HG02884 (cell line): Measurements from ENCODE around the gene DCUN1D3.
"Not testable (repeated sequence)": the region's sequence is repeated elsewhere in the genome, so short reads cannot be mapped to it uniquely, and the experiment has no call there.

Experiments used
- ATAC-seq: cut with Tn5 transposase; IDR thresholded peaks from one replicate; pipeline ENCODE4 v1.9.1; 2021; ENCODE audit warnings: mild to moderate bottlenecking, moderate library complexity; ENCODE audit not compliant: unreplicated experiment

The DCUN1D3 gene

DNA sequence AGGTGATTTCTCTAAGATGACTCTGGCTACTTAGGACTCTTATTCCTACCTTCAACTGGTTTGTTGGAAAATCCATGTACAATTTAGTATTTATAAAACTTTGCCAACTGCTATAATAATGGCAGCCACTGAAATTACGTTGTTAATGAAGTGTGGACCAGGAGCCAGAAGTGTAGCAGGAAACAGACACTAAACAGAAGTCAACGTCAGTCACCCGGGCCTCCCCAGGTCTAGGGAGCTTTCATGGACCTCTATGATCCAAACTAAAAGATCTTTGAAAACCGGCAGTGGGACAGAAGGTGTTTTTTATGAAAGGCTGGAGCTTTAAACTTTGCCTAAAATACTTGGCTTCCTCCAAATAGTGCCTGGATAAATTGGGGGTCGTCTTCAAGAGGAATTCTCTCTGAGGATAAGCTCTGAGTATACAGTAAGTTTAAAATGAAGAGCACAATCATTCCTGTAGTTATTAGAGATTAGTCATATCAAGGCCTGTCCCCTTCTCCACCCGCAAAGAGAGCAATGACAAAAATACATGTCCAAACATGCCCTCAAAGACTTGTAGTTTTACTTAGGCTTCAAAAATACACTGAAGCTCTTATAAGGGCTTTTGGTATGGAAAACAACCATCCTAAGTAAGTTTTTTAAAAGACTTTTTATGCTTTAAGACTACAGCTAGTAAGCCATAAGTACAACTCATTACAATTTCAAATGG lies 34.6 kb downstream of the DCUN1D3 start:
- no peak for ATAC-seq

DNA sequence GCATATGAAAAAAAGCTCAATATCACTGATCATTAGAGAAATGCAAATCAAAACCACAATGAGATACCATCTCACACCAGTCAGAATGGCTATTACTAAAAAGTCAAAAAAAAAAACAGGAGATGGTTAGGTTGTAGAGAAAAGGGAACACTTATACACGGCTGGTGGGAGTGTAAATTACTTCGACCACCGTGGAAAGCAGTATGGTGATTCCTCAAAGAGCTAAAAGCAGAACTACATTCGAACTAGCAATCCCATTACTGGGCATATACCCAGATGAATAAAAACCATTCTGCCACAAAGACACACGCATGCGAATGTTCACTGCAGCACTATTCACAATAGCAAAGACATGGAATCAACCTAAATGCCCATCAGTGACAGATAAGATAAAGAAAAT lies 35.8 kb downstream of the DCUN1D3 start:
- not testable (repeated sequence) for ATAC-seq

DNA sequence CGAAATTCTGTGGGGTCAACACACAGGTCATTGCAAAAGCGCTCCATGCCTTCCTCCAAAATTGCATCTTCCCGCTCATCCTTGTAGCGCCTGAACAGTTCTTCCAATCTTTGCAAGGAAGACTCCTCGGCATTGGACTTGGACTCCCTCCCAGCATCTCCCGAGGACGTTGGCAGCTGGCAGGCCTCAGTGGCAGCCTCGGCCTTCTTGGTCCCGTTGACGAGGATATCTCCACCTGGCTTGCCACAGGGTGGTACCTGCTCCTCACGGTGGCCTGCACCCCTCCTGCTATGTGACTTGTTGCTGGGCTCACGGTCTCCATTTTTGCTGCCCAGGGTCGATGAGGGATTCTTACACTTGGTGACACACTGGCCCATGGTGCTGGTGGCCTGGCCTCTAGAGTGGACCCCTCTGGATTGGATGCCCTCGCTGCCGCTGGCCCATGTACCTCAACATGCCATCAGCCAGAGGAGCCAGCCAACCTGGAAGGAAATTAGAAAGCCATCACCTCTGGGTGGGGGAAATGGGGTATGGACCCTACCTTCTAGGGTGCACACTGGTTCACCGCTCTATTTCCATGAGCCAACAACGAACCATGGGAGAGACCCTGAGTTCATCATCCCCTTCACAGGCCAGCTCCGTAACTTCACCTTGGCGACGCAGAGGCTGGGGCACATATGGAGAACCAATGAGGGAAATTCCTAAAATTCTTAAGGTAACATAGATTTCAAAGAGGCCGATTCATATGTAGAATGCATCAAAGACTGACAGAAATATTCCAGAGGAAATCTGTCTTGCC lies 37.8 kb downstream of the DCUN1D3 start:
- no peak for ATAC-seq

DNA sequence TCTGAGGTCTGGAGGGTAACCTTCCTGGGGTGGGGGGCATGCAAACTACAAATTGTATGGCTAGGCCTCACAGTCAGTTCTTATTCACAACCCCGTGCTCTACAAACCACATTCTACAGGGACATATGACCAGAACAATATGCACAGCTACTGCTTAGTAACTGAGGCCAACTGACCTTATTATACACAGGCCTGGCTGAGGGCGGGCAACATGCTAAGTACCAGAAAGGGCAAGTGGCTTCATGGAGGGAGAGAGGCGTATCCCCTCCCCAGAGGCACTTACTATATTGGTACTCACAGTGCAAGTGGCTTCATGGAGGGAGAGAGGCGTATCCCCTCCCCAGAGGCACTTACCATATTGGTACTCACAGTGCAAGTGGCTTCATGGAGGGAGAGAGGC lies 39.2 kb downstream of the DCUN1D3 start:
- not testable (repeated sequence) for ATAC-seq

DNA sequence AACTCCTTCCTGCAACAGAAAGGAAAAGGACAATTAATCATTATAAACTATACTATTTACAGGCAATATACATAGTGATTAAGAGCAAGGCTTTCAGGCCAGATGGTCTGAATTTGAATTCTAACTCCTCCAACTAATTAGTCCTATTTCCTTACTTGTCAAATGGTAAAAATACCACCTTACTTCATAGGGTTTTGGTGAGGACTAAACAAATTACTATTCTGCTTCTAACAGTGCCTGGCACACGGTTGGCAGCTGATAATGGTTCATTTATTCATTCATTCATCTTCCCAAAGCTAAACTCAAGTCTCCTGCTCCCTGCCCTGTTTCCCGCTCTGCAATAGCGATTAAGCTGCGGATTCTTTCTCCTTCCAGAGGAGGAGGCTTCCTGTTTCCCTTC lies 39.8 kb downstream of the DCUN1D3 start:
- no peak for ATAC-seq

DNA sequence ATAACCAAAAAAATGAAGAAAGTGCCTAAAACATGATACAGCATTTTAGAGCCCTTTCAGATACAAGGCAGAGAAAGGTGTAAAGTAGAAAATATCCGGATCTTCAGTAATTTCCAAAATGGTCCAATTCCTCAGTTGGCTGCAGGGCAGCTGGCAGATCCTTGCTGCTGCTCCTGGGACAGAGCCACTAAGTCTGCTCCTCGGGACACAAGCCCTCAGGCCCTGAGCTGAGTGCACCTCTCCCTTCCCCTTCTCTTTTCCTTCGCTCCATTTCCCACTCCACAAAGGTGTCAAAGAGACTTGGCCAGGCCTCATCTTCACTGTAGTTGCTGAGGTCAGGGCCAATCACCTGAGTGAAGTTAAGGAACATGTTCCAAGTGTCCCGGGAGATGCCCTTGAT lies 40.5 kb downstream of the DCUN1D3 start:
- ATAC-seq = no peak

DNA sequence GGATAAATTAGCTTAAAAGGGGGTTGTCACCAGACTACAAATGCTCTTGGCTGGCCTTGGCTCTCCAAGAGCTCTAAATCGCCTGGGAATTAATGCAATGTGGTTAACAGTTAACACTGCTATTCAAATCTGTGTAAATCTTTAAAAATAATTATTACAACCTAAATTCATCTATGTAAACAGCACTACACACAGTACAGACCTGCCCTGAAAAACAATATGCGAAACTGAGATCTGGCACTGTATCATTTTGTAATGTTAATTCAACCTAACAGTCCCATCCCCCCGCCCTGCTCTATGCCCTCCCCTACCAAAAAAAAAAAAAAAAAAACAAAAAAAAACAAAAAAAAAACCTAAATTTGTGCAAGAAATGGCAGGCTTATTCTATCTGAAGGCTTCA lies 40.9 kb downstream of the DCUN1D3 start:
- ATAC-seq = no peak

DNA sequence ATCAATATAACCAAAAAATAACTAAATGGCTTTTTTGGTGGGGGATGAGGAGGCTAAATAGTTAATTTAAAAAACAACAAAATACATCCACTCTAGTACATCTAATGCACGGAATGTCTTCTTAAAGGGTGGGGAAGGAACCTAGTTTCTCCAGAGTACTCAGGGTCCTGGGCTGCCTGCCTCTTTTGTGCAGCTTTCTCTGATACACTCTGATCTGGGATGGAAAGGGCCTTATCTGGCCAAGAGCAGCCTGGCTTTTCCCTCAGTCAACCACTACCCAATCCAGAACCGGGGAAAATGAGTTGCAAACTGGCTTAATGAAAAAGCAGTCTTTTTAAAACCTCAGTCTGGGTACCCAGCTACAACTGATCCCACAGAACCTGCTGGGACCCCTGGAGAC lies 42.9 kb downstream of the DCUN1D3 start:
- no peak for ATAC-seq

DNA sequence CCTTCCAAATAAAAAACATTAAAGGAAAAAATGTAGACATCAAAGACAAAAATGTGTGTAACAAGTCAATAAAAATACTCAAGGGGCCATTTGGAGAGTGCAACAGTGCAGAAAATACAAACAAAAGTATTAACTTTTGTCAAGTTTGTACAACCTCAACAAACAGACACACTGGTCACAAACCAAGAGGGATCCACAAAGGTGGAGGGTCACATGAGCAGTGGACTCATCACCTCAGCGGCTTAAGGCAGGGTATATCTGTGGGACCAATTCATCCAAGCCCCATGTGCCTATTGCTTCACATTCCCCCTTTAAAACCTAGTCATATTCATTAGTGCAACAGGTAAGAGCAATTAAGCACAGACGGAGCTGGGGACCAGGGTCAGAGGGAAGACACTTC lies 45.2 kb downstream of the DCUN1D3 start:
- no peak for ATAC-seq

DNA sequence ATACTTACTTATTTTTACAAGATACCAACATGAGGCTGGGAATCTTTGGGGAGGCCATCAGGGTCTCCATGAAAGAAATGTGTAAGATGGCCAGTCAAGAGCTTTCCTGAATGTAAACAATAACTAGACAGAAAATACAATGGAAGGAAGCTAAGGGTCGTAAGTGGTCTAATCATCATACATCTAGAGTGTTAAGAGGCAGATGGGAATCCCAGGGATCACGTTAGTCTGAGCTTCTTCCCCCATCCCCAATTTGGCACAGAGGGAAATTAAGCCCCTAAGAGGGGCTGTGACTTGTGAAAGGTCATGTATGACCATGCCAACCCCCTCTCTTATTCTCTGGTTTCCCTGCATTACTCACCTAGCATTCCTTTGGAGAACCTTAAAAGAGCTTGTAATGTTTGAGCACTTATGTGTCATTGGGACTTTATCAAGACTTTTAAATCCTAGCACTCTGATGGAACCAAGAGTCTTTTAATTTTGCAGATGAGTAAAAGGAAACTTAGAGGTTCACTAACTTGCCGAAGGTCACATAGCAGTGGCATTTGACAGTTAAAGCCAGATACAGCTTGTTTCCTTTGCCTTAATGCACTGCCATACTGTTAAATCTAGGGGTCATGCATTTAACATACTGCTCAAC lies 46.1 kb downstream of the DCUN1D3 start:
- ATAC-seq = no peak

DNA sequence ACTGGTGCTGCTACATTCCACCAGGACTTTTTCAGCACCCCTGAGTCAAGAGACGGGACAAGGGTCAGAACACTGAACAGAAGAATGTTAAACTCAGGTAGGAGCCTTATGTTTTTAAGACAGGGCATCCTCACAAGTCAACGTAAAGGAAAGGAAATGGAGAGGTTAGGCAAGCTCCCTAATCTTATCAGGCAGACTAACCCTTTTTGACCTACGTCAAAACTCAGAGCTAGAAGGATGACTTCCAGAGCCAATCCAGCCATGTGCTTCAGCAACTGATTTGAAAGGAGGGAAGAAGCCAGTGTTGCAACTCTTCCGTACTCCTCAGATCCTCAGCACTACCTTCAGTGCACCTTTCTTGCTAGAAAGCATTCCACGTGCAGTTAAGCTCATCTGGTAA lies 47.0 kb downstream of the DCUN1D3 start:
- no peak for ATAC-seq

DNA sequence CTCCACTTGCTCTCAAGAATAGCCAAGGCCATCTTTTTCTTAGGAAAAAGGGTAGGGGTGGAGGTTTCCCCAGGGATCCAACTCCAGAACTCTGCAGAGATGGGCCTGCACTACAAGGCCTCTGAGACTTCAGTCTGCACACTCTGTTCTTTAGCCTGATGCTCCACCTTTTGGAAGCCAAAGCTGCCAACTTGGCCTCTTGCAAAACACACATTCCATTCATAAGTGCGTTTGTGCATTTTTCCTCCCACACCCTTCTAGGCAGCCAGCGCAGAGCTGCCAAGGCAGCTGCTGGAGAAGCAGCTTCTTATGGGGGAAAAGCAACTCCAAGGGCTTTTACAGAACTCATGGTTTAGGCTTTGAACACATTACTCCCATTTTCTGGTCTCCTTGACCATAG lies 48.6 kb downstream of the DCUN1D3 start:
- no peak for ATAC-seq

DNA sequence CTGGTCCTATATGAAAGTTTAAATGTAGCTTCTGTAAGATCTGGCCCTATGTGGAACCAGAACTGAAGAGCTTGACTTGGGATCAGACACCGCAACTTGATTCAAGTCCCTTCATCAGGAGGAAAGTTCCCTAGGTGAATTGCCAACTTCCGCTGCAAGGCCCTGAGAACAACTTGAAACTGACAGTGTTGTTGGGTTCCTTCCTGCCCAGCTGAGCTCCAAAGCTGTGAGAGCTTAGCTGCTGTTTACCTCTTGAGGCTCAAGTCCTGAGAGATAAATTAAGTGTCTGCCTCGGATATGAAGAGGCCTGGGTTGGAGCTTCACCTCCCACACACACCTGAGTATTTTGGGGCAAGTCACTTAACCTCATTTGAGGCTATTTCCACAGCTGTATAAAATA lies 49.2 kb downstream of the DCUN1D3 start:
- ATAC-seq = no peak

DNA sequence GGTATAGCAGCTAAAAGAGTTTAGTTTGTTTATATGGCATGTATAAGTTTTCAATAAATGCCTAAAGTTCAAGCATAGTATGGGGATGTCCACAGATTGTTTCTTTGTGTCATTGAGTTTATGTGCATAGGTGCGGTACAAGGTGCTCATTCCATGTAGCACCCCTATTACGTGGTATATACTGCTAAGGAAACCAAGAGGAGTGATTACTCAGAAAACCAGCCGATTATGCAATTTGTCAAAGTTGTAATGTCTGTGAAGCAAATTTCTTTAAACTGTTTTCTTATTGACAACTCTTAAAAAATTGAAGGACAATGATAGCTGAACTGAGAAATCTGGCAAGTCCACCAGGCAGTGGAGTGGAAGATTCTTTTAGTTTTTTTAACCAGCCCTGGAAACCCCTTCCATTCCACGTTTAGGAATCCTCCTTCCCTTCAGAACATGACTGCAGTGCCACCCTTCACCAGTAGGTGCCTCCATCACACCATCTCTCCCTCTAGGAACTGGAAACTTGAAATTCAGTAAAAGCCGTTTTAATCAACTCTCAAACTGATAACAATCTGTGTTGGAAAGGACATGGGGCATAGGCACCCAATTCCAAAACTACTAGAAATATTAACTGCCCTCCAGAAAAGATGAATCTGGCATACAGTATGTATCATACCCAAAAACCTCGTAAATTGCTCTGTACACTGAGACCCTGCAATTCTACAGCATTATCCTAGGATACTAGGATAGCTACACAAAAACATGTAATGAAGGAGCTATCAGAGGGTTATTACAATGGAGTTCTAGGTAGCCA lies 50.4 kb downstream of the DCUN1D3 start:
- ATAC-seq = no peak

DNA sequence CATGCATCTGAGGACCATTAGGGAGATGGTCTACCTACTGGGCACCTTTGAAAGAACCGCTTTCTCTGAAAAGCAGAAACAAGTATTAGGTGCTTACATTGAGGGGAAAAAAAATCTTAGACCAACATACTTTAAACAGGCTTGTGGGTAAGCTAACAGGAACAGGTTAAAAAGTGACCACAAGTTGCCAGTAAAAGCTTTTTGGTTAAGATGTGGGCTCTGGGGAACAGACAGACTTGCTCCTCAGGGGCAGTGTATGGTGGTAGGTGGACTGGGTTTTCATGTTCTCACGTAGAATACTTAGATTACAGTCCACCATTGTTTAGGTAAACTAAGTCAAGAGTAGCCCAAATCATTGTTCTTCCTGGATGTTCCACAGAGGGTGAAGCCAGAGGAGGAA lies 52.6 kb downstream of the DCUN1D3 start:
- ATAC-seq = no peak

DNA sequence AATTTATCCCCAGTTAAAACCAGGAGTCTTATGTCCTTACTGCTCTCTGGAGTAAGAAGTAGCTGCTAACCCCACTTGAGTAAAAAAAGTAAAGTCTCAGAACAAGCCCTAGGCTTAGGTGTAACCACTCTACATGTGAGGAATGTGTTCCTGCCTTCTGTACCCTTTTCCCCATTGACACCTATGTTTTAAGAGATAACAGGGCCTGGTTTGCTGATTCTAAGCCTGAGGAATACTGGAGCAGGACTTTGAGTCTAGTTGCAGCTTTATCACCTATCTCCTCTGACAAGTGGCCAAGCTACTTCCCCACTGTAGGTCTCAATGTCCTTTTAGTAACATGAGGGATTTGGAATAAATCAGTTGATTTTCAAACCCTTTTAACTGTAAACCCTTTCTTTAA lies 53.6 kb downstream of the DCUN1D3 start:
- no peak for ATAC-seq

DNA sequence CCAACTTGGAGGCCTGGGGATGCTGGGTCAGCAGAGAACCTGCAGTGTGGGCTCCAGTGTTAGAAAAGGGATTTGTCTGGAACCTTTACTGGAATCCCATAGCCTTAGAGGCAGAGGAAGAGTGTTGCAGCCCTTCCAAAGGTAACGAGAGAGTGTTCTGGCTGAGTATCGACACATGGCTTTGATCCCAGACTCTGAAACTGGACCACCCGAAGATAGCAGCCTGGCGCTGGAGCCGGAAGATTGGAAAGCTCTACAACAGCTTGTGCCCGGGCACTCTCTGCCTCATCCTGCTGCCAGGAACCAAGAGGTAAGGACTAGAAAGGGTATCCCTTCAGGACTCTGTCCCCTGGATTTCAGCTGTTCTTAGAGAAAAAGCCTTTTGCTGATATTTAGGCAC lies 54.1 kb downstream of the DCUN1D3 start:
- ATAC-seq = no peak

DNA sequence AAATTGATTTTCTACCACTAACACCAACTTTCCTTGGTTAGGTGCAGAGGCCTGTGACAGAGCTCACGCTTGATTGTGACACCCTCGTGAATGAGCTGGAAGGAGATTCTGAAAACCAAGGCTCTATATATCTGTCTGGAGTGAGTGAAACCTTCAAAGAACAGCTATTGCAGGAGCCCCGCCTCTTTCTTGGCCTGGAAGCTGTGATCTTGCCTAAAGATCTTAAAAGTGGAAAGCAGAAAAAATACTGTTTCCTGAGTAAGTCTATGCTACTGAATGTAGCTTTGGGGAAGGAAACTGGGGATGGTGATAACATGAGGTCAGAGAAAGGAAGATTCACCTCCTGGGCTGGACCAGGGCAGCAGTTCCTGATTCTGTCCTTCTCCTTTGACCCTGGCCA lies 55.6 kb downstream of the DCUN1D3 start:
- ATAC-seq = no peak

DNA sequence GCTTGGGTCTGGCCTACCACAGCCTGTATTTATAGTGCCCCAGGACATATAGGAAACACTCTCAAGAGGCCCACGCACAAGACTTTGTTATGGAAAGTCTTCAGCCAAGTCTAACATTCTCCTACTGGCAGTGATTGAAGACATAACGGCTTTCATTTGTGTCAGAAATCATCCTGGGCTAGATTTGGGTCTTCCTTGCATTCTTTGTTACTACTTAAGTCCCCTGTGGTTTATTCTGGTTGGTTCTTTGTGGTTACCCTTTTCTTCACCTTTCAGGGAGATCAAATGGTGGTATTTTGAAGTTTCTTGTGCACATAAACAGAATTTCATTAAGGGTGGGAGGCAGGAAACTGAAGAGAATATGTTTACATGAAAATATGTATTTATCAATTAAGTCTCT lies 56.1 kb downstream of the DCUN1D3 start:
- ATAC-seq = no peak

DNA sequence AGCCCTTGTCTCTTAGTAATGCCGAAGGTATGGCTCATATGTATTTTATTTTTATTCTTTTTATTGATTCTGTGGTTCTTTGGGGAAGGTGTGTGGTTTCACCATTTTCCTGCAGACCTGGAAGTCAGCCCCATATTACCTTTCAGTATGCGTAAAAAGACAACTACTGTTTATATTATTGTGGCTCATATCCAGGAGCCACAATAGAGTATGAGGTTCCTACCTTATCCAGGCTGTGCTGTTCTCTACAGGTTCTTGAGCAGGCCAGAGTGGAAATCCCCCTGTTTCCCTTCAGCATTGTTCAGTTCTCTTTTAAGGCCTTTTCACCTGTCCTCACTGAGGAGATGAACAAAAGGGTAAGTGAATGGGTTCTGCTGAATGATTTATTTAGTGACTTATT lies 60.7 kb downstream of the DCUN1D3 start:
- ATAC-seq = no peak

DNA sequence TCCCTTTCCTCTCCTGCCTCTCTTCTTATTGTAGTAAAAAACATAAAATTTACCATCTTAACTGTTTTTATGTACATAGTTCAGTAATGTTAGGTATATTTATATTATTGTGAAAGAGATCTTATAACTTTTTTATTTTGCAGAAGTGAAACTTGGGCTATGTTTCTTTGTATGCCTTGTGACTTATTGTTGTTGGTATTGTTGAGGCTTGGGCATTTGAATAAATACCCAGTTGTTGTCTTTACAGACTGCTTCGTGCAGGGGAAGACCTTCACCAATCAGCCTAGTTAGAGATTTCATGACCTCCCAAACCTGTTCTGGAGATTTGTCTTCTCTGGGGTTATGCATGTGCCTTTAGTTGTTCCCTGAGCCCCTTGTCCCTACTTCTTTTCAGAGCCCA lies 61.9 kb downstream of the DCUN1D3 start:
- no peak for ATAC-seq
